ENCODE results near the gene ECI2. TPM values are rescaled to one million over a fixed set of nuclear protein-coding genes. Genes with fewer than 3 reads are reported as not detected.

The ECI2 gene
- total RNA-seq, 1 donor from 2014 or later, result 49.1 TPM

DNA sequence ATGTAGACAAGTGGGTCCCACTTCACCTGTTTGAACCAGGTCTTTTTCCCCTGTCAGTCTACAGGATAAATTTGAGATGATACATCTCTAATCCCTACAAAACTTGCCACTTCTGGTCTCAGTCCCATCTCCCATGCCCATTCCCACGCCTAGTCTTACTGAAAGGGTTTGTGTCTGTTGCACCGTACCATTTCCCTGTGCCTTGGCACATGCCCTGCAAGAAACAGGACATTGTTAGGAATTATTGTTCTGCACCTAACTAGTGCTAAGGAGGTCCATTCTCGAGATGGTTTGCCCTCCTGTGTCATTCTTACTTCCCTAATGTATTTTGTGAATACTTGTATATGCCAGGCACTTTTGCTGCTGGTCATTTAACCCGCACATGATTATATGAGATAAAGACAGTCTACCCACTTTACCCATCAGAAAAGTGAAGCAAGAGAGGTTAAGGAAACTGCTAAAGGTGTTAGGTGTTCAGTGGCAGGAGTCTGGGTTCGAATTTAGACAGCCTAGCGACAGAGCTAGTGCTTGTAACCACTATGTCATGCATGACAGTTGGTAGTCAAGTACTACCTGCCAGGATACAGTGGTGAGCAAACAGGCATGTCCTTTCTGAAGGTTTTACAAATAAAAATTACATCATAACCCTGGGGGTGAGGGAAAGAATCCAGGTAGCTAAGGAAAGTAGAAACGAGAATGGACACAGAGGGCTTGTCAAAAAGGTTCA is 69.2 kb downstream of the ECI2 start:
- no peak overlapping the region for H2AFZ ChIP-seq (replicated peaks)
- peaks cover 25% of the 10 kb centered on the region for H3K36me3 ChIP-seq
- no peaks in the 10 kb centered on the region for H3K4me1 ChIP-seq
- peaks cover 11% of the 10 kb centered on the region for H3F3A ChIP-seq (ENCODE audit: low read depth)
- H3K4me2 ChIP-seq, result no peak overlapping the region
- no peak overlapping the region for H3K27ac Mint-ChIP-seq
- H3K9me3 ChIP-seq (ENCODE audit: low read depth), result no peaks in the 10 kb centered on the region
- no peak for DNase-seq (ENCODE audit: low spot score)
- H3K27me3 Mint-ChIP-seq (ENCODE audit: insufficient read depth, low read depth), result peaks cover 3% of the 10 kb centered on the region
- H3K9ac ChIP-seq, result no peak overlapping the region
- H3K9me3 Mint-ChIP-seq, result no peaks in the 10 kb centered on the region
- H3K4me3 ChIP-seq, result no peak overlapping the region
- peaks cover 14% of the 10 kb centered on the region for H3K36me3 Mint-ChIP-seq
- no peak for TF ChIP-seq EZH2 (IDR thresholded peaks at IDR 0.05)
- no peak for TF ChIP-seq EZH2phosphoT487 (IDR thresholded peaks at IDR 0.05)
- no peak overlapping the region for H3K27ac ChIP-seq
- H3K4me1 Mint-ChIP-seq, result no peaks in the 10 kb centered on the region
- no peak overlapping the region for H3K4me3 Mint-ChIP-seq
- no peaks in the 10 kb centered on the region for H3K79me2 ChIP-seq (ENCODE audit: low read depth)
- no peaks in the 10 kb centered on the region for H4K20me1 ChIP-seq (ENCODE audit: low read depth)
- H3K27me3 ChIP-seq, result no peaks in the 10 kb centered on the region

Other genes with a start within 250 kb of the ECI2 start
- not detected in 2 replicates for gene FAM217A, start 56.4 kb downstream of the ECI2 start, total RNA-seq (ENCODE audit: low replicate concordance)